HEK293T (cell line): ENCODE results near the gene JARID2.

ENCODE experiments used
- ARNT ChIP-seq: fragments of 450-650 bp; IDR thresholded peaks from 2 replicates; pipeline ENCODE4 v1.6.1; 2017; ENCODE audit warnings: mild to moderate bottlenecking
- BHLHE40 ChIP-seq: fragments of 450-650 bp; IDR thresholded peaks from 2 replicates; pipeline ENCODE4 v1.6.1; 2016; ENCODE audit warnings: mild to moderate bottlenecking, moderate library complexity, borderline replicate concordance
- ELF4 ChIP-seq: fragments of 450-650 bp; IDR thresholded peaks from 2 replicates; pipeline ENCODE4 v1.6.1; 2017; ENCODE audit warnings: antibody characterized with exemption
- FOXA1 ChIP-seq: fragments of 450-650 bp; IDR thresholded peaks from 2 replicates; pipeline ENCODE4 v1.6.1; 2016; ENCODE audit warnings: mild to moderate bottlenecking
- FOXK2 ChIP-seq: fragments of 450-650 bp; IDR thresholded peaks from 2 replicates; pipeline ENCODE4 v1.6.1; 2016; ENCODE audit warnings: mild to moderate bottlenecking
- FOXM1 ChIP-seq: fragments of 450-650 bp; IDR thresholded peaks from 2 replicates; pipeline ENCODE4 v1.6.1; 2017; ENCODE audit warnings: mild to moderate bottlenecking, borderline replicate concordance
- HDGF ChIP-seq: fragments of 450-650 bp; IDR thresholded peaks from 2 replicates; pipeline ENCODE4 v1.6.1; 2017; ENCODE audit warnings: antibody characterized with exemption, borderline replicate concordance
- LEF1 ChIP-seq: fragments of 450-650 bp; IDR thresholded peaks from 2 replicates; pipeline ENCODE4 v1.6.1; 2017; ENCODE audit warnings: mild to moderate bottlenecking, borderline replicate concordance
- NFRKB ChIP-seq: fragments of 450-650 bp; IDR thresholded peaks from 2 replicates; pipeline ENCODE4 v1.6.1; 2016; ENCODE audit warnings: mild to moderate bottlenecking, moderate library complexity
- SP1 ChIP-seq: fragments of 450-650 bp; IDR thresholded peaks from 2 replicates; pipeline ENCODE4 v1.6.1; 2017
- SUZ12 ChIP-seq: fragments of 450-650 bp; IDR thresholded peaks from 2 replicates; pipeline ENCODE4 v1.6.1; 2016; ENCODE audit warnings: mild to moderate bottlenecking
- TARDBP ChIP-seq: fragments of 450-650 bp; IDR thresholded peaks from 2 replicates; pipeline ENCODE4 v1.6.1; 2016
- ZNF384 ChIP-seq: fragments of 450-650 bp; IDR thresholded peaks from 2 replicates; pipeline ENCODE4 v1.6.1; 2016
- TF ChIP-seq, protein P1 (sequence below): fragments of 450-650 bp; IDR thresholded peaks from 2 replicates; pipeline ENCODE4 v1.6.1; 2016

DNA sequence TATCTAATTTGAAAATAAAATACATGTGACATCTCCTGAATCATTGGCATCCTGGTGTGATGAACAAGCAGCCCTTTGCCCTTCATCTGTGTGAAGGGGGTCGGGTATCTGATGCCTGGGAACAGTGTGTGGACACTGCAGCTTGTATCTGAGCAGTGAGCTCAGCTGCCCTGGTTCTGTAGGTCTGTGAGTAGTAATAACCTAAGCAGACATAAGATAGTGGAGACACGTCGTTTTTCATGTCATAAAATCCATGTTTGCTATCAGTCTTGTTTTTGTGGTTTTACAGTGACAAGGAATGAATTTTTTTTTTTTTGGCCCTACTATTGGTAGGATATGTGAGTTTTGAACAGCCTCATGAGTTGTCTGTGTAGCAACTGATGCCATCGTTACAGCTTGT is 133.0 kb downstream of the JARID2 start:
- TF ChIP-seq ARNT (no peak), FOXK2 (no peak), TARDBP (no peak), LEF1 (no peak), NFRKB (no peak), FOXA1 (no peak), SP1 (no peak), BHLHE40 (no peak), ELF4 (no peak), FOXM1 (no peak), SUZ12 (no peak), HDGF (no peak), ZNF384 (no peak)
- TF ChIP-seq, protein P1, sequence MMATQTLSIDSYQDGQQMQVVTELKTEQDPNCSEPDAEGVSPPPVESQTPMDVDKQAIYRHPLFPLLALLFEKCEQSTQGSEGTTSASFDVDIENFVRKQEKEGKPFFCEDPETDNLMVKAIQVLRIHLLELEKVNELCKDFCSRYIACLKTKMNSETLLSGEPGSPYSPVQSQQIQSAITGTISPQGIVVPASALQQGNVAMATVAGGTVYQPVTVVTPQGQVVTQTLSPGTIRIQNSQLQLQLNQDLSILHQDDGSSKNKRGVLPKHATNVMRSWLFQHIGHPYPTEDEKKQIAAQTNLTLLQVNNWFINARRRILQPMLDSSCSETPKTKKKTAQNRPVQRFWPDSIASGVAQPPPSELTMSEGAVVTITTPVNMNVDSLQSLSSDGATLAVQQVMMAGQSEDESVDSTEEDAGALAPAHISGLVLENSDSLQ = no peak
